GM19372 (cell line): ENCODE measurements around the gene CLCN1.
A peak's percentile ranks its signal among the peaks of the same experiment; 100 is the strongest.
"Not testable (repeated sequence)": the region's sequence is repeated elsewhere in the genome, so short reads cannot be mapped to it uniquely, and the experiment has no call there.

Experiments used
- ATAC-seq: cut with Tn5 transposase; IDR thresholded peaks from one replicate; pipeline ENCODE4 v1.9.1; 2021; ENCODE audit warnings: mild to moderate bottlenecking, low read depth, moderate library complexity; ENCODE audit not compliant: unreplicated experiment

CLCN1 gene

DNA sequence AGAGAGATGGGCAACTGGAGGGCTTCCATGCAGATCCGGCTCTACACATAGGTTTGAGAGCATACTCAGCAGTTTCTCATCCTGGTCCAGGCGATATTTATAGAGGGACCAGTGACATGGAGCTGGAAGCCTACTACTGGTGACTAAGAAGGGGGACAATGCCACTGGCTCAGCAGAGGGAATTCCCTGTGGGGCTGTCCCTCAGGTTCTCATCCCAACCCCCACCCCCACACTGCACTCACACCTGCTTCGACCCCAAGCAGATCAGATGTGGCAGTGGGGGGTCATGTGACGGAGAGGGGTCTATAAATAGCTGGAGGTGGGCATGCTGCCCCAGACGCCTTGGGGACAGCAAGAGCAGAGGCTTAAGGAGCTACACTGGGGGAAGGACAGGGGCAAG is at the start of gene CLCN1:
CLCN1 (plus strand) TSS at position 336 of the 400 bp plus-strand sequence. CDS start 102 bp downstream, outside the sequence.
- no peak for ATAC-seq

DNA sequence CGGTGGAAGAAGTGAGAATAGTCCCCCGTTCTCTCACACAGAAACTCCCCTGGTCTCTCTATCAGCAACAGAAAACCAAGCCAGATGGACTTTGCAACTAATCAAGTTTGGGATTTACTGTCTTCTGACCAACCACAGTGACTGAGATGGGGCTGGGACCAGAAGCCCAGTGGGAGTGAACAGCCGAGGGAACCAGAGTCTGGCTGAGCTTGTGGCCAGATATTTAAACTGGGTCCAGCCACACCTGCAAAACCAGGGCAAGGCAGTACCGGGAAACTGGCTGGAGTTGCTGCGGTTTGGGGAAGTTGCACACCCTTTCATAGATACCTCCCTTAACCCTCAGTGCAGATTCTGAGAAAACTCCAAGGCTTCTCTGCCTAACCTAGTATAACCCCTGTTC is 46.7 kb upstream of the CLCN1 start:
- ATAC-seq: no peak

DNA sequence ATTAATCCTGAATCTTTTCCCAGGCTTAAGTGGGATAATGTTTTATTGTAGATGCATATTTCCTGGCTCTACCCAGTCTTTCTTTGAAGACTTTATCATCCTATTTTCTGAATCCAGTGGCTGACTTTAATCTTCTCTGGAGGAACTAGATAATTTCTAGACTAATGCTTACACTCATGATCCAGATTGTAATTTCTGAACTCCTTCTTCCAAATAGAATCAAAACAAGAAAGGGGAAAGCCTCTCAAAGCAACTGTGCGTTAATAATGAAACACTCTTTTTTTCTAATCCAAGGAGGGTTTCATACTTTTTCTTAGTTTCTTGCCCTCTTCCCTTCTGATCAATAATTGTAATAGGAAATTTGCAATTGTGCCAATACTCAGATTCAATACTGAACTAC is 44.7 kb upstream of the CLCN1 start:
- ATAC-seq: no peak

DNA sequence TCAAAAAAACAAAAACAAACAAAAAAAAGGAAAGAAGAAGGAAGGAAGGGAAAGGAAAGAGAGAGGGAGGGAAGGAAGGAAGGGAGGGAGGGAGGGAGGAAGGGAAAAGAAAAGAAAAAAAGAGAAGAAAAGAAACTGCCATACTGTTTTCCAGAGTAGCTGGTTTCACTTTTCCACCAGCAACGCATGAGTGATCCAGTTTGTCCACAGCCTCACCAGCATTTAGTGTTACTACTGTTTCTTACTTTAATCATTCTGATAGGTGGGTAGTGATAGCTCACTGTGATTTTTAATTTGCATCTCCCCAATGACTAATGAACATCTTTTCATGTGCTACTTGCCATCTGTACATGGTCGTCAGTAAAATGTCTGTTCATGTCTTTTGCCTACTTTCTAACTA is 43.0 kb upstream of the CLCN1 start:
- no peak for ATAC-seq

DNA sequence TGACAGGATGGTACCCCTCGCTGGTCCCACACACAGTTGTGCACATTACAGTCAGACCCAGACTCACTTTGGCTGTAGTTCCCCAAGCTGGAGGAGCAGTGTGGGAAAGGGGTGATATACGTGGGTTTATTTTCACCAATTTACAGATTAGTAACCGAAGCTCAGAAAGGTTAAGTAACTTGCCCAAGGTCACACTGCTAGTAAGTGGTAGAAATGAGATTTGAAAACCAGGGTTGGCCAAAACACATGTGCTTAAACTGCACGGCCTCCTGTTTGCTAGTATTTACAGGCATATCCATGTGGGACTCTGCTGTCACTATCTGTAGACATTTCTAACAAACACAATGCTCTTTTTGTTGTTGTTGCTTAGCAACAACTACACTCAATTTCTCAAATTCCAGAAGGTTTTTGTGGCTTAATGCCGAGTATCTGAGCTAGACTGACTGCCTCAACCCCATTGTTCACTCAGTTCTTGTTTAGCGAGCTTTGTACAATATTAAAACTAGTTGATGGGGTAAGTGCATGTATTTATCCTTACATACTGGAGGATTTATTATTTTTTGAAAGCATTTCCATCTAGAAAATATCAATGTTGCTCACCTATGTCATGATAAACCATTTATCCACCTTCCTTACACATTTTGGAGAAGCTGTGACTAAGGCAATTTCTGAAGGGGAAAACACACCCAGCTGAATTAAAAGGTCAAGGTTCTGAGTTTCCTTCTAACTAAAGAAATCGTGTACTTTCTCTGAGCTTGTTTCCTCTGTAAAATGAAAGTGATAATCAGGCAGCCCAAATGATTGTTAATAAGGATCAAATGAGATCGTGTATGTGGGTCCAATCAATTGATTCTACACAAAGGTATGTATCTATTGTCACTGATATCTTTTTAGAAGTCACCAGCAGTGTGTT is 36.5 kb upstream of the CLCN1 start:
- ATAC-seq: peak; percentile 53

DNA sequence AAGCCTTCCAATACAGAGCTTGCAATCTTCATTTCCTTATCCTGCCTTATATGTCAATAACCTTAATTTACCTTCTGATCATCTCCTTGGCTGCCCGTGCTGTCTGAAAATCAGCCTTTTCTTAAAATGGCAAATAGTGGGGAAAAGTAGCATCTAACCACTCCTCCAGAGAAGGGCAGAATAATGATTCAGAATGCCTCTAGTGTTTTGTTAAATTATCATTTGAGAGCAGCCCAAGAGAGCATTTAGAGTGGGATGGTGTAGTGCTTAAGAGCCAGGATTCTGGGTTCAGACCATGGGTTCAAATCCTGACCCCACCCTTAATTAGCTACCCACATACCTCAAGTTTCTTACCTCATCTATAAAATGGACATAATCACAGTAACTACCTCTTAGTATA is 35.8 kb upstream of the CLCN1 start:
- no peak for ATAC-seq

DNA sequence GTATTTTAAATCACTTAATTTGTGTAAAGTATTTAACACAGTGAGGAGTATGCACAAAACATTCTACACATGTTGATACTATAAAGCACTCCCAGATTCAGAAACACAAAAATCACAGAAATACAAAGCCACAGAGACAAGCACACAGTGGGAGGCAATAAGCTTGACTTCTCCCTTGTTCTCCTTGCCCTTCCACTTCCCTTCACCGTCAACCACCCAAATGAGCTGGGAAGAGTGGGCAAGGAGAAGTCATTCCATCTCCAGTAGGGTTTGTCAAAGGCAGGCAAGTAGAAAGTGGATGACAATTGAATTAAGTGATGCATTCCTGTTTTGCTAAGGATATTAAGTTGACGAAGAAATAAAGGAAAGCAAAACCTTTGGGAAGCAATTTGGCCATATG is 35.3 kb upstream of the CLCN1 start:
- no peak for ATAC-seq

DNA sequence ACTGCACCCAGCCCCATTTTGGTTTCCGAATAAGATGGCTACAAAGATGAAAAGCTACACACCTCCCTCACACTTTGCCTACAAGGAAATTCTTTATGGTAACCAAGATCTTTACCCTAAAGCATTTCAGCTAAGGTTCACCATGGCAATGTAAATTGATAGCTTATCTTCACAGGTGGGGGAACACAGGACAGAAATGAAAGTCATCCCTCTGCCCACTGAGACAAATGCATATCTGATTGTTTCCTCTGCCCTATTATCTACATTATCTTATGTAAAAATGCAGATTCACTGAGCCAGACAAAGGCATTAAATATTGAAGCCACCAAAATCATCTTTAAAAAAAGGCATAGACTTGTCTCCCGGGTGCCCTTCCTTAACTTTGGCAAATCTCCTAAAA is 34.4 kb upstream of the CLCN1 start:
- ATAC-seq: no peak

DNA sequence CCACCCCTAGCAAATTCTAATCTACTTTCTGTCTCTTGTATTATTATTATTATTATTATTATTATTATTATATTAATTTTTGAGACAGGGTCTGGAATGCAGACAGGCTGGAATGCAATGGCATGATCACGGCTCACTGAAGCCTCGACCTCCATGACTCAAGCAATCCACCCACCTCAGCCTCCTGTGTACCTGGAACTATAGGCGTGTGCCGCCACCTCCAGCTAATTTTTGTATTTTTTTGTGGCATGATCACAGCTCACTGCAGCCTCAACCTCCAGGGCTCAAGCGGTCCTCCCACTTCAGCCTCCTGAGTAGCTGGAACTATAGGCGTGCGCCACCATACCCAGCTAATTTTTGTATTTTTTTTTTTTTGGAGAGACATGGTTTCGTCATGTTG is 33.8 kb upstream of the CLCN1 start:
- no peak for ATAC-seq

DNA sequence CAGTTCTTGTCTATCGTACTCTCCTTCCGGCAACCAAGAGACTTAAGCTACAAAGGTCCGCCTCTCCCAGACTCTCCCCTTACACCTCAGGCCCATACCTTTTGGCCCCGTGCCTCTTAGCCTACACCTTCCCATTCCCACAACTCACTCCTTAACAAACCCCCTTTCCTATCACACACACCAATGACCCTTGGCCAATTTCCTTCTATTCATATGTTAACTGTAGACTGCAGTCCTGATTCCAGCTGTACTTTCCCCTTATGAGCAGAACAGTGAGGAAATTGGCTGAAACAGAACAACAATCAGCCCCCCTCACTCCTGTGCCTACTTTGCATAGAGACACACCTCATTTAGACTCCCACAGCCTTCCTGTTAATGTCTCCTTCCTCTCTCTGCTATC is 32.5 kb upstream of the CLCN1 start:
- no peak for ATAC-seq

DNA sequence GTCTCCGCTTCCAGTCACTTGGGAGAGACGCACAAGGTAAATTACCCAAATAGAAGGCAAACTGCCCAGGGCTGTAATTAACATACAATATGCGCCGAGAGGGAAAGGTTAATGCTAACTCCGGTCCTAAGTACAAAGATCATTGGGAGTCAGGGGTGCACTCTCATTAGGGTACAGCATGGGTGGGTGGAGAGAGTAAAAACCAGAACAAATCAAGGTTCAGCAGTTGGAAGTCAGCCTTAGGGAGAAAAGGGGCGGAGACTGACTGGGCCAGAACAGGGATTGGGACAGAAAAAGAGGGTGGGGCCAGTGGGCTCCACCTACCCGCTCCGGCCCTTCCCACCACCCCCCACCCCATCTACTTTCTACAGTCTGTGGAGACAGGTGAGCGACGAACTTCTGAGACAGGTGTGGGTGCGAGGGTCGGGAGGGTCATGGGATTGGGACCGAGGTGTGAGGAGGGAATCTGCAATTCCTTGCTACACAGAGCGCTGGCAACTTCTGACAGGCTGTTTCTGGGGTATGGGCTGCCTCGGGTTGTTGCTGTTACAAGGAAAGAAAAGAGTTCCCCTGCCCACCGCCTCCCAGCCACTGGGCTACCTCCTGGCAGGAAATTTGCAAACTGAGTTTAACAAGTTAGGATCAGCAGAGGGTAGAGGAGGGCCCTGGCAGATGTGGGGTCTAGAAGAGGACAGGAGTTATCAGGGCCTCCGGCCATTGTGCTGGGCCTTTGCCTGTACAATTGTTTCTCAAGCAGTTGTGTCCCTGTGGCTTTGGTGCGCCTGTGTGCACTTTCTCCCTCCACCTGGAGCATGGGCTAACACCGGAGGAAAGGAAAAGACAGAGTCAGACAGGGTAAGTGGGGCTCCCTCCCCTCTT is 31.1 kb upstream of the CLCN1 start, which contains the start of gene TMEM139:
TMEM139 (plus strand) TSS at position 368 of the 879 bp plus-strand sequence. CDS start 1,000 bp downstream, outside the sequence.
- no peak for ATAC-seq

DNA sequence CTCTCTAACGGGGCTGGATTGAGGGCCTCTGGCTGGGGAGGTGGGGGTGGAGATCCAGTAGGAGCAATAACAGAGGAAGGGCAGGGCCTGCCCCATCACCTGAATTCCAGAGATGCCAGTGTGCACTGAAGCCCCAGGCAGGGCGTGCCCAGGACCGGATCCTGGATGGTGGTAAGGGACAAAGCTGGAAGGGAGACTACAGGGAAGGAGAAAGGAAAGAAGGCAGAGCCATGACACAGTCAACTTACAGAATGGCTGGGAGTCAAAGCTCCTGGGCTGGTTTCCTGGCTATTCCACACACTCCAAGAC is 30.5 kb upstream of the CLCN1 start:
- no peak for ATAC-seq

DNA sequence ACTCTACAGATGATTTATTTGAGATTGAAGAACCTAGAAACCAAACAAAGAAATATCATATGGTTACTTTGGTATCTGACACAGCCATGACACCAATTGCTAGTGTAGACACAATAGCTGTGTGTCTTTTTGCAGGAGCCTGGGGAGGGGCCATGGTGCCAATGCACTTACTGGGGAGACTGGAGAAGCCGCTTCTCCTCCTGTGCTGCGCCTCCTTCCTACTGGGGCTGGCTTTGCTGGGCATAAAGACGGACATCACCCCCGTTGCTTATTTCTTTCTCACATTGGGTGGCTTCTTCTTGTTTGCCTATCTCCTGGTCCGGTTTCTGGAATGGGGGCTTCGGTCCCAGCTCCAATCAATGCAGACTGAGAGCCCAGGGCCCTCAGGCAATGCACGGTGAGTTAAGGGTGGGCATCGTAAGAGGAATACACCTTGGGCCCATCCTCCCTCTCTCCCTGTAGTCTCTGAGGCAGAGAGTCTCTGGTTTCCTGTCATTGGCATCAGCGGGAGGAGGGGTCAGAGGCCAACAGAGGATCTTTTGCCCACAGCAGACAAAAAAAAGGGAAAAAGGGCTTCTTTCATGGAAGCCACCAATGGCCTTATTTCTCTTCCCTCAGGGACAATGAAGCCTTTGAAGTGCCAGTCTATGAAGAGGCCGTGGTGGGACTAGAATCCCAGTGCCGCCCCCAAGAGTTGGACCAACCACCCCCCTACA is 29.9 kb upstream of the CLCN1 start:
- no peak for ATAC-seq

DNA sequence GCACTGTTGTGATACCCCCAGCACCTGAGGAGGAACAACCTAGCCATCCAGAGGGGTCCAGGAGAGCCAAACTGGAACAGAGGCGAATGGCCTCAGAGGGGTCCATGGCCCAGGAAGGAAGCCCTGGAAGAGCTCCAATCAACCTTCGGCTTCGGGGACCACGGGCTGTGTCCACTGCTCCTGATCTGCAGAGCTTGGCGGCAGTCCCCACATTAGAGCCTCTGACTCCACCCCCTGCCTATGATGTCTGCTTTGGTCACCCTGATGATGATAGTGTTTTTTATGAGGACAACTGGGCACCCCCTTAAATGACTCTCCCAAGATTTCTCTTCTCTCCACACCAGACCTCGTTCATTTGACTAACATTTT is 29.4 kb upstream of the CLCN1 start:
- no peak for ATAC-seq

DNA sequence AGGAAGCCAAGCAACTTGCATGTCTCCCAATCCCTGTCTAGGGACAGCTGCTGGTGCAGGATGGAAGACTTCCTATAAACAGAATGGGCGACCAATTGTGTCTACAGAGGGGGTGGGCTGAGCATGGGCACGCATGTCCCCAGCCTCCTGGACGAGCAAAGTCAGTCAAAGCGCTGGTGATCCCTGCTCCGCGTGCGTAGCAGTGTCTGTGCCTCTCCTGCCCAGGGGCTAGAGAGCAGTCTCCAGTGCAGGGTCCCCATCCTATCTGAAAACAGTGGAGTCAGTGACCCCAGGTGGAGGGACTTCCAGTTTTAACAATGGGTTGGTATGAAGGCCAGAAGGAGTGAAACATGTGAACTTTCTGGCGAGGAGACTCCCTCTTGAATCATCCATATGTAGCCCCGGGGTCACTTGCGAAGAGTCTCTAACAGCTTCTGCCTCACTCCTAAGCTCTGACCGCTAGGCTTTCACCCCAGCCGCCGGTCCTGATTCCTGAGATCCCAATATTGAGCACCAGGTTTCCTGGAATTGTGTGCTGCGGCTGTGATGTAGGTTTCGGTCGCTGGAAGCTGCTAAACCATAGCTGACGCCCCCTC is 28.5 kb upstream of the CLCN1 start:
- no peak for ATAC-seq

DNA sequence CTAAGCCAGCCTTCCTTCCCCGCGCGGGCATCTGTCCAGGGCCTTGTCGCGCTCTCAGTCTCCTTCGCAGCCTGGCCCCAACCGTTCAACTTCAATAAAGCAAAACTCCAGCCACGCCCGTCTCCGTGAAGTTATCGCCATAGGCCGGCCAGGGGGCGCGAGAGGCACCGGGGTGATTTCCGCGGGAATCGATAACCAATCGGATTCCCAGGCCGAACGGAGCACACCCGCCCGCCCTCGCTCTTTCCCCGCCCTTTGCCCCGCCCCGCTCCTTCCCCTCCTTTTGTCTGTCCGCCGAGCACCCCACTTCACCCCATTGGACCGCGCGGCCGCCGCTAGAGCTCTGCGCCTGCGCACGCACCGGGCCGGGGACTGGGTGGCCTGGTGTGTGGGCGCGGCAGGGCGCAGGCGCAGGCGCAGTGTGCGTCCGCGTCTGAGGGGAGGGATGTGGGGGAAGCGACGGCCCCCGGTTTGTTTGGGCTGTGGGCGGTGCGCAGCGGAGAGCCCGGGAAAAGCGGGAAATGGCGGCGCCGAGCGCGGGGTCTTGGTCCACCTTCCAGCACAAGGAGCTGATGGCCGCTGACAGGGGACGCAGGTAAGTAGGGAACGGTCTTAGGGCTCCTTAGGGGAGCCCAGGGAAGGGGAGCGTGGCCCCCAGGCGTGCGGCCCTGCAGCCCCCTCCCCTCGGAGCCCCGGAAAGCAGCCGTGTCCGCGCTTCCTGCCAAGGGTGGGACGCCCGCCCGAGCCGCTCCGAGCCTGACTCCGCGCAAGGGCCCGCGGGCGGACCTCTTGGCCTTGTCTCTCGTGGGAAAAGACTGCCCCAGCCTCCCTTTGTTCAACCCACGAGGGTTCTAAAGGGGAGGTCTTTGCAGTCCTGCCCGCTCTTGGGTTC is 27.7 kb upstream of the CLCN1 start, which contains the start of gene CASP2:
CASP2 (plus strand) TSS at position 417 of the 892 bp plus-strand sequence; CDS start at position 522, 105 bp downstream.
- ATAC-seq: peak; percentile 90

DNA sequence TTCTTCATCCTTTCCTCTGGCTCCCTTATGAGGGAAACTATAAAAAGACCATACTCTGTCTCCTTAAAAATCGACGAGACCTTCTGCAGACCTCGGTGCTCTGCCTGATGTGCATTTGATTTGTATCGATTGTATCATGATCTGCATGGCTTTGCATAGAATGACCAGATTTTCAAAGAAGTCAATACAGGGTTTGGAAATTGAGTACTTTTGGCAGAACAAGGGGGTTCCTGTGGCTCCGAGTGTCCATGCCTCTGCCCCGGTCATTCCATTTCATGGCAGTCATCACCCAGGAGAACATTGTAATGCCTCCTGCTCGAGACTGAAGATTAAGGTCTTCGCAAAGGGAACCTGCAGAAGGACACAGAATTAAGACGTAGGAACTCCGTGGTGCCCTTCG is 27.1 kb upstream of the CLCN1 start:
- ATAC-seq: no peak

DNA sequence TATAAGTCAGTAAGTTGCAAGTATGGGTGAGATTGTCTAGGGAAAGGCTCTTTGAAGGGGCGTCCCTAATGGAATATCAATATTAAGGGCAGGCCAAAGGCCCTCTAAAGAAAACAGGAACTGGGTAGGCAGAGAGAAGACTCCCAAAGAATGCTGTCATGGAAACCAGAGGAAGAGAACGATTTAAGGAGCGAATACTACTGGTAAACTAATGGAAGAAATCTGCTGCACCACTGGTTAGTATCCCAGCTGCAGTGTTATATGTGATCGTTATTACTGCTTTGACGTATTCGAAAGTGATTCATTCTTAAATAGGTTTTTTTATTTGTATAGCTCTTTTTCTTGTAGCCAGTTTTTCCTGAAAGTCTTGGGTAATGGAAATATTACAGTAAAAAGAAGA is 26.5 kb upstream of the CLCN1 start:
- no peak for ATAC-seq

DNA sequence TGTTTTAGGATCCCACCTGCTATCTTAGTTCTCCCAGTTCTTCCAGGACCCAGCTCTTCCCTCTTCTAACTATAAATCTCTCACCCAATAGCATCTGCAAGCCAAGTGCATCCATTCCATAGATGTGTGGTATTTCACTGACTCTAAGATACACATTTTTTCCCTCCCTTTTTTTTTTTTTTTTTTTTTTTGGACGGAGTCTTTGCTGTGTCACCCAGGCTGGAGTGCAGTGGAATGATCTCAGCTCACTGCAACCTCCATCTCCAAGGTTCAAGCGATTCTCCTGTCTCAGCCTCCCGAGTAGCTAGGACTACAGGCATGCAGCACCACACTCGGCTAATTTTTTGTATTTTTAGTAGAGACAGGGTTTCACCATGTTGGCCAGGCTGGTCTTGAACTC is 26.0 kb upstream of the CLCN1 start:
- ATAC-seq: not testable (repeated sequence)
